GM21737 (cell line): ENCODE results near the gene CACNA1D.

Experiments
- ATAC-seq: cut with Tn5 transposase; IDR thresholded peaks from one replicate; pipeline ENCODE4 v1.9.1; 2021; ENCODE audit warnings: mild to moderate bottlenecking, moderate library complexity; ENCODE audit not compliant: unreplicated experiment

The CACNA1D gene

DNA sequence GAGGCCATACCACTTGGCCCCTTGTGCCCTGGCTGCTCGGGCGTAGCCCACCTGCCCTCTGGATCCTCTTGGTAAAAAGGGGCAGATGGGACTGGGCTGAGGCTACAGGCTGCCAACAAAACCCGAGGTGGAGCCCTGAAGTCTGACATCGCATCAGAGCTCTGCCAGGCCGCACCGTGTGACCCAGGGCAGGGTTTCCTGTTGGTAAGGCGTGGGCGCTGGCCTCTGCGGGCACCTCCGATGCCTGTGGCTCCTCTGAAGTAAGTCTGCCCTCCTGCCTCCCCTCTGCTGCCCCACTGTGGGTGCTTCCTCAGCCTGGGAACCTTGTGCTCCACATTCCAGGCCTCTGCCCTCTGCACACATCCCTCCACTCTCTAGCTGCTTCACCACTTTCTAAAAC, 342.9 kb downstream of the CACNA1D start:
- ATAC-seq = no peak

- no peak for ATAC-seq
Measured at GRCh38 chr3:53841296-53841695, 346.9 kb downstream of the CACNA1D start.

DNA sequence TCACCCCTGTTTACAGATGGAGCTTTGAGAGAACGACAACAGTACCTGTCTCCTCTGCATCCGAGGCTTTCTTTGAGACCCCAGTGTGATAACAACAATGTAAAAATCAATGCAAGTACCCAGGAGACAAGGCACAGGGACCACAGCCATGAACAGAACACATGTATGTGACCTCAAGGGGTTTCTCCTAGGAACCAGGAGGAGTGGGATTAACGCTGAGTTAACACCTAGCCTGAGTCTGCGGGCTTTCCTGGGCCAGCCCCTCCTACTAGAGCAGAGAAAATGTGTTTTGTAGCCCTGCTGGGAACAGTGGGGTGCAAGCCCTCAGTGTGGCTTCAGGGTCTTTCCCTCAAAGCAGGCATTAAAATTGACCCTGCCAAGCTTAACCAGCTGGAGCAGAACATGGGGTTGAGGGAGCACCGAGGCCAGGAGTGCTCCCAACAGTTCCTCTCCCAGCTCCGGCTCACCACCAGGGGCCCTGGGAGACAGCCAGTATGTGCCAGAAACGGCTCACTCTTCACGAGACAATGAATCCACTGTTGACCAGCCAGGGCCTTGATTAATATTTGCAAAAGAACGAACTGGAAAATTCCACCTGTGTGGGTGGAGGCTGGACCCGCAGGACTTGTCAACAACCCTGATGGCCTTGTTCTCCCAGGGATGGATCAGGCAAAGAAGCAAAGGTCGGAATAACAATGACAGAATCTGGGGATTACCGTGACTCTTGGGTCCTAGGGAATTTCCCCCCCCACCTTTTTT, 348.2 kb downstream of the CACNA1D start:
- no peak for ATAC-seq

DNA sequence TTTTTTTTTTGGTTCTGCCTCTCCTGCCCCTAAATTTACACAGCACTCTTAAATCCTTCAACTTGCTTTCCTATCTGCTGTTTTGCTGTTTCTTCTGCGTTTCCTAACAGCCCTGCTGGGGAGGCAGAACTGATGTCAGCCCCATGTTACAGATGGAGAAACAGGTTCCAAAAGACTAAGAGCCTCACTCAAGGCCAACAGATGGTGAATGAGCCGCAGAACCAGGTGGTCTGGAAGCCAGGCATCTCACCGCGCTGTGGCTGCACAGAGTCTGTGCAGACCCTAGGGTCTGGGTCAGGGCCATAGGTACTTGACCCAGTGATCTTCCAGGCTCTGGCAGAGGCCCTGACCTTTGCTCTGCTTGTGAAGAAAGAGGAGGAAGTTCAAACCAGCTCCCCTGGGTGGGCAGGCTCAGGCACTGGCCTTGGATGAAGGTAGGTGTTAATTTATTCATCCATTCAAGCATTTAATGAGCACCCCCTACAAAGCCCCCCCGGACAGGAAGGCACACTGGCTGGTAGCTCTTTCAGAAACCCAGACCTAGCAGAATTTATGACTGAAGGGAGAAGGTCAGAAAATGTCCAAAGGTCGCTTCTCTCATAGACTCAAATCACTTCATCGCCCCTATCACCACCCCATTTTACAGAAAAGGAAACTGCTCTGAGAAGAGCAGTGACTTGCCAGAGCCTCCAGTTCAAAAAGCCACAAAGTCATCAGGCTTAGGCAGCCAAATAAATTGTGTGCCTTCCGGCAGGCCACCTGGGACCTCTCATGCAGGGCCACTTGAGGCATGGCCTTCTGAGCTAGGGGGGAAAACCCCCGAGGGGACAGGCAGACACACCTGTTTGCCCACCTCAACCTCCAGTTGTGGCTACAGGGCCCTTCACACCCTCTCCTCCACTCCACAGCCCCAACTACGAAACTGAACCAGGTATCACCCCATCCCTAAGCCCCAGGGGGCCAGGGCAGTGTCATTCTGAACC, 349.1 kb downstream of the CACNA1D start:
- peak; percentile 56 for ATAC-seq

- ATAC-seq = no peak
Measured at GRCh38 chr3:53844262-53845102, 350.1 kb downstream of the CACNA1D start.

DNA sequence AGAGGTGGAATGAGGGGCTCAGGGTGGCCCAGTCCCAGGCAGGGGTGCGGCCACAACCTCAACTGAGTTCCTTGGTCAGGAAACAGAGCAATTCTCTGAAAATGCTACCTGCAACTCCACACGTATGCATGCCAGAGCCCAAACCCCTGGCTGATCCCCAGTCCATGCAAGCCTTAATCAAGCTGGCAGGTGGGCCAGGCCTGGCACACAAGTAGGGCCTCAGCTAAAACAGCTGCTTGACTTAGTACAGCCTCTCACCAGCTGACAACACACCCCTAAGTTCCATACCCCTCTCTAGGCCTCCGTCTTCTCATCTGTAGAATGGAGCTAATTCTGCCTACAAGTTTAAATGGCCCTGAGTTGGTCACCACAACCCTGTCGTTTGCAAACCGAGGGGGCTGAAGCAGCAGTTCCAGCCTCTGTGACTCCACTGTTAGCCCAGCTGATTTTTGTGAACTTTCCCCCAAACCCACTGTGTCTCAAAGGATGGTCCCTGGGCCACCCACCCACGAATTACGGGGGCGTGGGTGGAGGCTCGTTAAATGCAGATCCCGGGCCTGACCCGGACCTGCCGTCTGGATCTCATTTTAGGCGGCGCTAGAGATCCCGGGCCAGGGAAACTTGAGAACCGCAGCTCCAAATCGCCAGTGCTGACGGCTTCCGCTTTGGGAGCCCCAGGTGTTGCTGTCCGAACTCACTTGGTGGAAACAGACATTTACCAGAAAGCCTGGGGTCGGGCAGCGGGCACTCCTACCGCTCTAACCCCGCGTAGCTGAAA, 350.9 kb downstream of the CACNA1D start:
- peak; percentile 14 for ATAC-seq

DNA sequence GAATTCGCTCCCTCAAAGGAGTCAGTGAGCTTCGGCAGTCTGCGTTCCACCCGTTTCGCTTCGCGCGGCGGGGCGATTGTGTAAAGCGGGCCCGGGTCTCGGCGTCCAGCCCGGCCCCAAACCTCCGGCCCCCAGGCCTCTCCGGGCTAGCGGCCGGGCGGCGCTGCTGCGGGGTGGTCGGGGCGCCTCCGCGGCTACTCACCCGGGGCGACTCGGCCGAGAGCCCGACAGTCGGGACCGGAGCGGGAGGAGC, 351.4 kb downstream of the CACNA1D start:
- no peak for ATAC-seq

DNA sequence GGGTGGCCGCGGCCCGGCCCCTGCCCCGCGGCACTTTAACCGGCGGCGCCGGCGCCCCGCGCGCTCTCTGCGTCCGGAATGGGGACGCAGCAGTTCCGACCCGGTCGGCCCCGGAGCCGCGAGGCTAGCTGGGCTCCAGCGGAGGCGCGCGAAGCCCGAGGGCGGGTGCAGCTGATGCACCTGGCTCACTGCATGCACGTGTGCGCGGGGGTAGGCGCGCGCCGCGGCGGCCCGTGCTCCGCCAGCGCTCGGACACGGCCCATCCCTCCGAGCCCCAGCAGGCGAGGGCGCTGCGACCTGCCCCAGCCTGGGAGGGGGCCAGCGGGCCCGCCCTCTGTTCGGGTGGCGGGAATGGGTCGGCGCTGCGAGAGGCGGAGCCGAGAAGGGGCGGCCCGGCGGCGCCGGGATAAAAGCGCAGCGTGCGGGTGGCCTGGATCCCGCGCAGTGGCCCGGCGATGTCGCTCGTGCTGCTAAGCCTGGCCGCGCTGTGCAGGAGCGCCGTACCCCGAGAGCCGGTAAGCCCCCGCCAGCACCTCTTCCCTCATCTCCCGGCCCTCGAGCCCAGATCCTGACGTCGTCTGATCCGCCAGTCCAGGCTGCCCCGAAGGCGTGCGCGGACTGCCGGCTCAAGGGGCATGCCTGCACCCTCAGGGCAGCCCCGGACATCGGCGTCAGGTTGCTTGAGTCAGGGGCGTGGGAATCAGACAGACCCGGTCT, 351.9 kb downstream of the CACNA1D start, which contains the start of the genes CHDH and IL17RB:
CHDH (minus strand) TSS at position 286 of the 717 bp plus-strand sequence. CDS start 22,411 bp downstream, outside the sequence.
IL17RB (plus strand) TSS at position 435 of the 717 bp plus-strand sequence; CDS start at position 456, 21 bp downstream.
- ATAC-seq = peak; percentile 38

GRCh38 chr3:53846851-53847155, 352.4 kb downstream of the CACNA1D start:
- no peak for ATAC-seq

DNA sequence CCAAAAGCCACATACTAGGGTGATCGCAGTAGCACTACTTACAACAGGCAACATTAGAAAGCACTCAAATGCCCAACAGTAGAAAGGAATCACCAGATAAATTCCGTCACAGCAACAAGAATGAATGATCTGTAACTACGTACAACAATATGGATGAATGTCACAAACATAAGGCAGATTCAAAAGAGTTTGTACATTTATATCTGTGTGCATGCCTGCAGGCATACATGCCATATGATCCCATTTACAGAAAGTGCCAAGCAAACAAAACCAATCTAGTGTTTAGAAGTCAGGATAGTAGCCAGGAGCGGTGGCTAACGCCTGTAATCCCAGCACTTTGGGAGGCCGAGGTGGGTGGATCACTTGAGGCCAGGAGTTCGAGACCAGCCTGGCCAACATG, 355.5 kb downstream of the CACNA1D start:
- no peak for ATAC-seq

- no peak for ATAC-seq
Measured at GRCh38 chr3:53850895-53851294, 356.5 kb downstream of the CACNA1D start.

DNA sequence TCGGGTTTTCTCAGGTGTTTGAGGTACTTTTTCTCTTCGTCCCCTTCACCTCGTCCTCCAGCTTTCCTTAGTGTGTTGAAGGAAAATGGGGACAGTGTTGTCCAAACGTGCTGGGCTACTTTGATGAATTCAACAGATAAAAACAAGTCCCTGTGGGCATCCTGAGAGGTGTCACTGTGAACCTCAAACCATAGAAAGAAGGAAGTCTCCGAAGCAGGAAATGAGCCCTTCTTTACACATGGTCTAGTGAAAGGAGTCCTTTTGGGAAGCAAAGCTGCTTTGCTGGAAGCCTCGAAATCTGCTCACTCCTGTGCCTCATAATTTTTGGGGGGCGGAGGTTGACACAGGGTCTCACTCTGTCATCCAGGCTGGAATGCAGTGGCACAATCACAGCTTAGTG, 362.6 kb downstream of the CACNA1D start:
- ATAC-seq = no peak

GRCh38 chr3:53858096-53858741, 363.8 kb downstream of the CACNA1D start:
- ATAC-seq = no peak

- ATAC-seq = no peak
Measured at GRCh38 chr3:53859178-53859577, 364.8 kb downstream of the CACNA1D start.

GRCh38 chr3:53860196-53860595, 365.8 kb downstream of the CACNA1D start:
- ATAC-seq = no peak

DNA sequence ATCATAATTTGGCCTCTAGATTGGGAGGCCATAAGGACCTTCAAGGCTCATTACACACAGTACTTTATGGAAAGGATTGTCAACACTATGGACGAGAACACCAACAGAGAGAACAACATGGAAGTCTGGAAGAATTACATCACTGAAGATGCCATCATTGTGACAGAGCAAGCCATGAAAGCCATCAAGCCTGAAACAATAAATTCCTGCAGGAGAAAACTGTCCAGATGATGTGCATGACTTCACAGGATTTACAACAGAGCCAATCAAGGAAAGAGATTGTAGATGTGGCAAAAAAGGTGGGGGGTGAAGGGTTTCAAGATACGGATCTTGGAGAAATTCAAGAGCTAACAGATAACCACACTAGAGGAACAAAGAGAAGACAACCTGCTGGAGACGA, 367.8 kb downstream of the CACNA1D start:
- no peak for ATAC-seq

- ATAC-seq = no peak
Measured at GRCh38 chr3:53863145-53863544, 368.7 kb downstream of the CACNA1D start.
